Breast epithelium (tissue), 4 donors: ENCODE data around the gene ANKRD6. TPM values are rescaled to one million over a fixed set of nuclear protein-coding genes. Genes with fewer than 3 reads are reported as not detected.

Experiments used
- DNase-seq, 2 donors: peaks; one replicate each; pipeline ENCODE4 v3.0.0-alpha.2; 2019; ENCODE audit warnings: low spot score in 2 of 2
- H3K27ac ChIP-seq, 2 donors: fragments of 200-600 bp; sonication (generic) in 1 of 2; one replicate each; pipeline ENCODE4 v1.5.1; 2016 to 2019; ENCODE audit warnings: mild to moderate bottlenecking in 1 of 2
- H3K27me3 ChIP-seq, 2 donors: fragments of 200-600 bp; sonication (generic) in 1 of 2; one replicate each; pipeline versions ENCODE4 v1.5.1 to v1.6.0; 2017 to 2019; ENCODE audit warnings: control low read depth in 1 of 2, mild to moderate bottlenecking in 1 of 2
- H3K36me3 ChIP-seq: fragments of 200-600 bp; one replicate; pipeline ENCODE4 v1.5.1; 2019
- H3K4me1 ChIP-seq, 2 donors: fragments of 200-600 bp; sonication (generic); one replicate each; pipeline ENCODE4 v1.5.1; 2016 to 2019; ENCODE audit warnings: control low read depth in 1 of 2
- H3K4me3 ChIP-seq, 3 donors: fragments of 200-600 bp; sonication (generic); 1 replicate in 2 of 3; 2 replicates in 1 of 3; pipeline ENCODE4 v1.5.1; 2016 to 2019; ENCODE audit warnings: mild to moderate bottlenecking in 3 of 3, moderate library complexity in 2 of 3
- H3K9me3 ChIP-seq, 2 donors: fragments of 200-600 bp; sonication (generic) in 1 of 2; one replicate each; pipeline ENCODE4 v1.5.1; 2016 to 2019; ENCODE audit warnings: control low read depth in 1 of 2
- CTCF ChIP-seq, 3 donors: fragments of 450-650 bp; IDR thresholded peaks; one replicate each; pipeline ENCODE4 v1.5.1; 2016 to 2017; ENCODE audit warnings: antibody characterized with exemption in 3 of 3, mild to moderate bottlenecking in 3 of 3, moderate library complexity in 3 of 3
- POLR2A ChIP-seq: fragments of 450-650 bp; IDR thresholded peaks from one replicate; pipeline ENCODE4 v1.6.1; 2016; ENCODE audit warnings: antibody characterized with exemption, mild to moderate bottlenecking, moderate library complexity
- POLR2AphosphoS5 ChIP-seq, 3 donors: sonication (generic); formaldehyde crosslinking; IDR thresholded peaks; one replicate each; pipeline ENCODE4 v1.6.1; 2017; ENCODE audit warnings: antibody characterized with exemption in 3 of 3
- intact Hi-C: fragments of 100-400 bp; cut with DNase I; formaldehyde crosslinking; loops from one replicate; pipeline ENCODE4 v1.15.1; 2023; ENCODE audit warnings: low total_unique reads
- total RNA-seq, 3 donors: library from RNA; depleted of rRNA; stranded (reverse); fragments of >200 nt; gene quantifications; one replicate each; pipeline ENCODE4 v1.1.0, GENCODE V29; 2016

ANKRD6 gene
- total RNA-seq, 3 donors from 2014 or later, result 9.6 to 23.7 (median 18.0) TPM

- Histone ChIP-seq H3K36me3 (no peaks in the 10 kb centered on the region), H3K27ac (no peak overlapping the region), H3K4me3 (no peak overlapping the region), H3K27me3 (no peaks in the 10 kb centered on the region), H3K9me3 (no peaks in the 10 kb centered on the region), H3K4me1 (no peaks in the 10 kb centered on the region)
- TF ChIP-seq POLR2A, result no peak
- no peak for TF ChIP-seq POLR2AphosphoS5 (IDR thresholded peaks at IDR 0.05)
- no peak for TF ChIP-seq CTCF (IDR thresholded peaks at IDR 0.05)
- intact Hi-C loops, result no loop called here
- no peak for DNase-seq
These were observed 61.3 kb downstream of the ANKRD6 start for GRCh38 chr6:89494131-89494793.

DNA sequence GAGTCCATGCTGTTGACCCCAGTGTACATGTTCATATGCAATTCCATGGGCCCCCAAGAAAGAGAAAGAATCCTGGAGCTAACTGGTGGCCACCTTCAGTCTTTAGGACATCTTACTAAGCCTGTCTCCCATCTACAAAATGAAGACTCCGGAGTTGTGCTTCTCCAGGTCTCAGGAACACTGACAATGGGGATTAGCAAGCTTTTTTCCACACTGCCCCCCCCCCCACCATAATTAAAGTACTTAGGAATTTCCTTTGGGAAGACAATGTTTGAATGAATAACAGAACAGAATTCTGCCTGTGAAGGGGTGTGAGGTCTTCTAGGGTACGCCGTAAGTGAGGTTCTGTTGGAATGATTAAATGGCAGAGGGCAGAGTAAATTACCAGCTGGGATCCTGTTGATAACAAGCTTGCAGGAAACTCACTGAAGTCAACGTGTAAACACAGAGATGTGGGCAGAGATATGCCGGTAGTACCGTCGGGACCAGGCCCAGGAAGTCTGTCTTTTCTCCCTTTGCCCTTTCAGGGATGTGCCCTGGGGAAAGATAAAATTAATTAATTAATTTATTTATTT, 63.1 kb downstream of the ANKRD6 start:
- no peaks in the 10 kb centered on the region for H3K4me1 ChIP-seq
- intact Hi-C loops, result no loop called here
- DNase-seq, result no peak

GRCh38 chr6:89500611-89501010, 67.7 kb downstream of the ANKRD6 start:
- no peaks in the 10 kb centered on the region for H3K4me1 ChIP-seq
- H3K4me3 ChIP-seq, result no peak overlapping the region
- no peaks in the 10 kb centered on the region for H3K9me3 ChIP-seq
- intact Hi-C loops, result no loop called here
- no peak overlapping the region for H3K27ac ChIP-seq
- TF ChIP-seq CTCF (IDR thresholded peaks at IDR 0.05) (no peak), POLR2AphosphoS5 (IDR thresholded peaks at IDR 0.05) (no peak), POLR2A (no peak)
- no peaks in the 10 kb centered on the region for H3K27me3 ChIP-seq
- H3K36me3 ChIP-seq, result no peaks in the 10 kb centered on the region
- no peak for DNase-seq

More for the DNA sequence above, 63.1 kb downstream of the ANKRD6 start:
- TF ChIP-seq POLR2A (no peak), CTCF (IDR thresholded peaks at IDR 0.05) (no peak)
- Histone ChIP-seq H3K27ac (no peak overlapping the region), H3K27me3 (no peaks in the 10 kb centered on the region), H3K36me3 (no peaks in the 10 kb centered on the region), H3K4me3 (no peak overlapping the region), H3K9me3 (no peaks in the 10 kb centered on the region)

DNA sequence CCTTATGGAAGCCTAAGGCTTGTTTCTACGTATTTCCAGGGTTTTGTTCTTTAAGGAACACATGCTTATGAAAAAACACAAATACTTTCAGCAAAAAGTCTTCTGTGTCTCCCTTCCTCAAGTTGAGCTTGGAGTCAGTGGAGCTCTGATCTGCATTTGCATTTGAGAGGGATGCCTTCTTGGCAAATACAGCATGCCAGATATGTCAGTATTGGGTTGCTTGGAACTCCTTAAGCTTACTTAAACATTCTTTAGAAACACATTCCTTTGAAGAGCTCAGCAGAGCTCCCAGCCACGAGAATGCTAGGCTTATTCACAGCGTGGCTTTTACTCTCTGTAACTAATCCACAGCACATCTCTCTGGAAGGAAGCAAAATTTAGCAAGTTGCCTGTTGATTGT, 68.3 kb downstream of the ANKRD6 start:
- Histone ChIP-seq H3K27me3 (no peaks in the 10 kb centered on the region), H3K9me3 (no peaks in the 10 kb centered on the region), H3K27ac (no peak overlapping the region), H3K36me3 (no peaks in the 10 kb centered on the region), H3K4me1 (no peaks in the 10 kb centered on the region), H3K4me3 (no peak overlapping the region)
- DNase-seq, result no peak
- TF ChIP-seq POLR2A, result no peak
- no peak for TF ChIP-seq CTCF (IDR thresholded peaks at IDR 0.05)
- no peak for TF ChIP-seq POLR2AphosphoS5 (IDR thresholded peaks at IDR 0.05)
- intact Hi-C loops, result no loop called here

GRCh38 chr6:89501753-89502152, 68.8 kb downstream of the ANKRD6 start:
- Histone ChIP-seq H3K9me3 (no peaks in the 10 kb centered on the region), H3K4me1 (no peaks in the 10 kb centered on the region), H3K27ac (no peak overlapping the region), H3K4me3 (no peak overlapping the region), H3K36me3 (no peaks in the 10 kb centered on the region), H3K27me3 (no peaks in the 10 kb centered on the region)
- no peak for DNase-seq
- intact Hi-C loops, result no loop called here
- no peak for TF ChIP-seq POLR2AphosphoS5 (IDR thresholded peaks at IDR 0.05)
- no peak for TF ChIP-seq POLR2A
- no peak for TF ChIP-seq CTCF (IDR thresholded peaks at IDR 0.05)
